SH-SY5Y (cell line): Measurements from ENCODE around the gene CANX.

Experiments
- GATA2 ChIP-seq: IDR thresholded peaks from 2 replicates; pipeline ENCODE4 v1.6.1; 2011; ENCODE audit warnings: mild to moderate bottlenecking, low read depth, low read length
- GATA3 ChIP-seq: IDR thresholded peaks from 2 replicates; pipeline ENCODE4 v1.6.1; 2011; ENCODE audit warnings: low read depth, mild to moderate bottlenecking, low read length, moderate library complexity

DNA sequence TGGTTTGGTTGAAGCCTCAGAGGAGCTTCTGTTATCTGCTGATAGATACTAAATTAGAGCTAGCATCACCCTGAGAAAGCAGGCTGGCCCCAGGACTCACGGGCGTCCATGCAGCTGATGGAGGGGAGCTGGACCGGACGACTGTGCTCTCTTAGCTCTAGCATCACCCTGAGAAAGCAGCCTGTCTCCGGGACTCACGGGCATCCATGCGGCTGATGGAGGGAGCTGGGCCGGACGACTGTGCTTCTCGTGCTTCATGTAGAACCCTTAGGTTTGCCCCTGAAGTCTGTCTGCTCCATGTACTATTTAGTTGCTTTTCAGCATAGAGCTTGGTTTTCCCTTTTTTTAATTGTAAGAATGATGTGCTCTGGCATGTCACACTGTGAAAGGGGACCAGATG lies 78.7 kb downstream of the CANX start:
- TF ChIP-seq GATA2, result no peak
- TF ChIP-seq GATA3, result no peak
